Measurements from ENCODE around the gene SLC6A5. TPM values are rescaled to one million over a fixed set of nuclear protein-coding genes. Genes with fewer than 3 reads are reported as not detected.

SLC6A5 gene
- total and polyA plus RNA-seq, 10 of the 15 experiments (the other 5 are each of a cell fraction or from before 2014, with no cell fraction given): 0.01 TPM; not detected in 9

GRCh38 chr11:20638074-20638473 lies 38.7 kb downstream of the SLC6A5 start:
- ChIA-PET POLR2A (no interaction called here), CTCF (no interaction called here), RAD21 (ENCODE audit: unreplicated experiment) (no interaction called here), SMC1A (ENCODE audit: uncharacterized antibody, unreplicated experiment) (no interaction called here)
- Histone ChIP-seq H4K20me1 (ENCODE audit: control insufficient read depth, insufficient read depth) (no peaks in the 10 kb centered on the region), H3K4me1 (ENCODE audit: control insufficient read depth, insufficient read depth, low read length) (no peaks in the 10 kb centered on the region), H3K79me2 (ENCODE audit: control insufficient read depth, insufficient read depth, low read length) (no peaks in the 10 kb centered on the region), H3K9ac (ENCODE audit: control insufficient read depth, insufficient read depth, low read length) (no peak overlapping the region), H3K27me3 (replicated peaks in 1 of 2; ENCODE audit: control insufficient read depth in 2 of 2, insufficient read depth in 2 of 2, low read length in 1 of 2) (no peaks in the 10 kb centered on the region; a peak in 1 of 4 replicates), H3K4me3 (no peak overlapping the region), H3K27ac (ENCODE audit: control insufficient read depth, insufficient read depth) (no peak overlapping the region), H3K4me2 (ENCODE audit: control insufficient read depth, insufficient read depth) (no peak overlapping the region), H2AFZ (ENCODE audit: control insufficient read depth, low read depth, low read length) (no peak overlapping the region), H3K9me3 (replicated peaks; ENCODE audit: control insufficient read depth, insufficient read depth, low read length) (no peaks in the 10 kb centered on the region), H3K36me3 (ENCODE audit: control insufficient read depth in 2 of 2, insufficient read depth in 2 of 2, low read length in 1 of 2) (no peaks in the 10 kb centered on the region)
- FAIRE-seq: no peak
- no peak for TF ChIP-seq CBFB (IDR thresholded peaks at IDR 0.05; ENCODE audit: low read depth)
- no peak for TF ChIP-seq CREM (IDR thresholded peaks at IDR 0.05; ENCODE audit: low read depth)
- TF ChIP-seq TCF7 (IDR thresholded peaks at IDR 0.05; ENCODE audit: borderline replicate concordance): no peak
- TF ChIP-seq ZNF687 (IDR thresholded peaks at IDR 0.05): no peak
- no peak for TF ChIP-seq BRCA1 (IDR thresholded peaks at IDR 0.05; ENCODE audit: low read depth, low read length)
- no peak for TF ChIP-seq ELK1 (IDR thresholded peaks at IDR 0.05; ENCODE audit: low read depth, low read length)
- no peak for TF ChIP-seq MTA2 (IDR thresholded peaks at IDR 0.05; ENCODE audit: low read depth)
- no peak for TF ChIP-seq GATAD2B (conservative IDR thresholded peaks at IDR 0.05; ENCODE audit: low read depth)
- WGBS (ENCODE audit: insufficient coverage, insufficient replicate concordance, low lambda C conversion rate, missing lambda C conversion rate): 40% methylated on average over 7 of the region's 7 CpGs
- intact Hi-C loops (cut with micrococcal nuclease; ENCODE audit: unreplicated experiment) (no loop called here), in situ Hi-C loops (cut with MboI) (no loop called here)
- no peak for DNase-seq (ENCODE audit: low read depth, low spot score)
- no TSS peak for BruUV-seq (replicated peaks)
- ATAC-seq: no peak

Data from GM12878 (cell line).